WERI-Rb-1 (cell line): ENCODE measurements around the gene BPIFB2.

Source experiments
- DNase-seq: peaks from one replicate; pipeline ENCODE4 v3.0.0-alpha.2; 2020
- H3K27ac ChIP-seq: fragments of 250-450 bp; sonication (Bioruptor Pico); 2 replicates; pipeline ENCODE4 v1.5.1; 2020; ENCODE audit warnings: mild to moderate bottlenecking, moderate library complexity
- H3K27me3 ChIP-seq: fragments of 250-450 bp; sonication (Bioruptor Pico); 2 replicates; pipeline ENCODE4 v1.5.1; 2021; ENCODE audit warnings: mild to moderate bottlenecking, low read depth, moderate library complexity; ENCODE audit not compliant: insufficient read depth, severe bottlenecking
- H3K36me3 ChIP-seq: fragments of 250-450 bp; sonication (Bioruptor Pico); 2 replicates; pipeline ENCODE4 v1.5.1; 2020; ENCODE audit warnings: mild to moderate bottlenecking, moderate library complexity
- H3K4me3 ChIP-seq: 2 replicates; pipeline ENCODE4 v1.5.1; 2011; ENCODE audit warnings: low read depth, mild to moderate bottlenecking, control low read depth, low read length
- H3K9me3 ChIP-seq: fragments of 250-450 bp; sonication (Bioruptor Pico); 2 replicates; pipeline ENCODE4 v1.5.1; 2021; ENCODE audit warnings: mild to moderate bottlenecking, moderate library complexity; ENCODE audit not compliant: severe bottlenecking
- CTCF ChIP-seq: IDR thresholded peaks from 2 replicates; pipeline ENCODE4 v1.5.1; 2011; ENCODE audit warnings: low read depth, mild to moderate bottlenecking, control low read depth, inconsistent platforms, low read length

BPIFB2 gene

GRCh38 chr20:33026072-33026778 lies 18.7 kb downstream of the BPIFB2 start:
- Histone ChIP-seq H3K27me3 (no peaks in the 10 kb centered on the region), H3K27ac (no peak overlapping the region), H3K9me3 (no peaks in the 10 kb centered on the region), H3K4me3 (no peak overlapping the region), H3K36me3 (no peaks in the 10 kb centered on the region)
- no peak for TF ChIP-seq CTCF
- DNase-seq: no peak

GRCh38 chr20:33026779-33027759 lies 19.6 kb downstream of the BPIFB2 start:
- Histone ChIP-seq H3K27ac (no peak overlapping the region), H3K36me3 (no peaks in the 10 kb centered on the region), H3K9me3 (no peaks in the 10 kb centered on the region), H3K27me3 (no peaks in the 10 kb centered on the region), H3K4me3 (no peak overlapping the region)
- TF ChIP-seq CTCF: no peak
- no peak for DNase-seq

- Histone ChIP-seq H3K27me3 (no peaks in the 10 kb centered on the region), H3K27ac (no peak overlapping the region), H3K9me3 (no peaks in the 10 kb centered on the region), H3K36me3 (no peaks in the 10 kb centered on the region), H3K4me3 (no peak overlapping the region)
- DNase-seq: no peak
- TF ChIP-seq CTCF: no peak
Observed at GRCh38 chr20:33027769-33028751, 20.6 kb downstream of the BPIFB2 start.

GRCh38 chr20:33028875-33029274 lies 21.4 kb downstream of the BPIFB2 start:
- no peak overlapping the region for H3K27ac ChIP-seq
- H3K9me3 ChIP-seq: no peaks in the 10 kb centered on the region
- no peak overlapping the region for H3K4me3 ChIP-seq
- H3K36me3 ChIP-seq: no peaks in the 10 kb centered on the region
- no peaks in the 10 kb centered on the region for H3K27me3 ChIP-seq
- no peak for DNase-seq
- no peak for TF ChIP-seq CTCF

- H3K9me3 ChIP-seq: no peaks in the 10 kb centered on the region
- no peak overlapping the region for H3K27ac ChIP-seq
- no peak overlapping the region for H3K4me3 ChIP-seq
- no peaks in the 10 kb centered on the region for H3K36me3 ChIP-seq
- no peak for DNase-seq
- no peak for TF ChIP-seq CTCF
- no peaks in the 10 kb centered on the region for H3K27me3 ChIP-seq
Observed at GRCh38 chr20:33030076-33030475, 22.6 kb downstream of the BPIFB2 start.
